ENCODE data around the gene LSS.

LSS gene

GRCh38 chr21:46228345-46229051 lies at the start of gene LSS:
TSS of gene LSS (minus strand) at chr21:46228774. CDS start at chr21:46228745, 29 bp downstream.
- in situ Hi-C loops (cut with HindIII; ENCODE audit: low sequenced_read_pairs), result no loop called here

DNA sequence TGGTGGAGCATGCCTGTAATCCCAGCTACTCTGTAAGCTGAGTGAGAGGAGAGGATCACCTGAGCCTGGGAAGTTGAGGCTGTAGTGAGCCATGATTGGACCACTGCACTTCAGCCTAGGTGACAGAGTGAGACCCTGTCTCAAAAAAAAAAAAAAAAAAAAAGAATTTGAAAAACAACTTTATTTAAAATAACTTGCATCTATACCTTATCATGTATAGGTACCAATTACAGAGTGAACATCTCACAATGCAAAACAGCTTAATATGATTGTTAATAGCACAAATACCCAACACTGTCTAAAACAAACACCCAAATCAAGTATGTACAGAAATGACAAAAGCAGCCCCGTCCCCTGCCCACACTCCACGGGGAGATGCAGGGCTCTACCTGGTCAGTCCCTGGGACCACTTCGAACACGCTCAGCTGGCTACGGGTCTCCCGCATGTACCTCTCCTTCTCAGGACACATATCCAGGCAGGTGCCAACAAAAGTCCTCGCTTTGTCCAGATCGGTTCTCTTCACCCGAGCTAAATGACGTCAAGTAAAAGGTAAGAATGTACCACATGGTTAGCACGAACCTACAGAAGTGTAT lies 46.3 kb upstream of the LSS start:
- in situ Hi-C loops (cut with HindIII; ENCODE audit: low sequenced_read_pairs), result no loop called here

DNA sequence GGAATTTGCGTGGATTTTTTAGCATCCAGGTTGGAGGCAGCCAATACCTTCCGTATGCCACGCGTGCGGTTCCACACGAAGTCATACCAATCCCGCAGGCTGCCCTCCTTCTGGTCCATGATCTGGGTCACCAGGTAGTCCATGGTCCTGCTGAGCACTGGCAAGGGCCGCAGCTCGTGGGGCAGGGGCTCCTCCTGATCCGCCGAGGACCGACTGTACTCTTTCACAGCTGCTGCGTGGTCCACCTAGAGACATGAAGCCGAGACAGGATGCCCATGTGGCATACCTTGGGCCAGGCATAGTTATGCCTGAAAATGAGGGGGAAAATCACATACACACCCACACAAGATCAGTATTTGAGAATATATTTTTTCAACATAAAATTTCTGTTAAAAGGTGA lies 44.8 kb upstream of the LSS start:
- in situ Hi-C loops (cut with HindIII; ENCODE audit: low sequenced_read_pairs), result no loop called here

GRCh38 chr21:46269466-46269865 lies 40.9 kb upstream of the LSS start:
- in situ Hi-C loops (cut with HindIII; ENCODE audit: low sequenced_read_pairs), result no loop called here

DNA sequence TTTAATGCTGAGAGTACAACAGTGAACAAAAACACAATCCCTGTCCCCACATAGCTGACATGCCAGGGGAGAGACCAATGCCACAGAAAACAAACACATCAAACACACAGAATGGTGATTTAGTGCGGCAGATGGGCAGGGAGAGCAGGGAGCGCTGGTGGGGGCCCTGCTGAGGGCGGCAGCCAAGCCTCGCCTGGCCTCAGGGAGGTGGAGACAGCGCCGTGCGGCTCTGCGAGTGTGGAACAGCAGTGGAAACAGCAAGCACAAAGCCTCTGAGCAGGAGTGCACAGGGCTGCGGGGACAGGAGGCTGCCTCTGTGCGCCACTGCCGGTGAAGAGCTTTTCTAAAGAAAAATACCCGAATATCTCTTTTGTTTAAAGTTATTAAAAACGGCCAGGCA lies 39.8 kb upstream of the LSS start:
- in situ Hi-C loops (cut with HindIII; ENCODE audit: low sequenced_read_pairs), result no loop called here

DNA sequence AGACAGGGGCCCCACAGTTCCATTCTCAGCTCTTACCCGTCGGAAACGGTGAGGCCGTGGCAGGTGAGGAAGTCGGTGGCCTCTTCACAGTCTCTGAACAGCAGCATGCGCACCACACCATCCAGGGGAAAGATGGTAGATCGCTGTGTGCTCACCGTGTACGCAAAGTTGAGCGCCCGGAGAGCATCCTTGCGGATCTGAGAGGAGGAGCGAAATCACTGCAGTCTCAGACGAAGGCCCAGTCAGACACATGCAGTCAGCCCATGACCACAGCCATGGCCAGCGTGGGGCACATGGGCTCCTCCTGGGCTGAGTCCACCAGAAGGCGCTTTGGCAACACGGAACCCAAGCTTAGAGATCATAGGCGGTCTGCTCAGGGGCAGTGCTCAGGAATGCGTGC lies 38.4 kb upstream of the LSS start:
- in situ Hi-C loops (cut with HindIII; ENCODE audit: low sequenced_read_pairs), result no loop called here

- in situ Hi-C loops (cut with HindIII; ENCODE audit: low sequenced_read_pairs), result no loop called here
Observed at GRCh38 chr21:46265736-46266525, 37.4 kb upstream of the LSS start.

- in situ Hi-C loops (cut with HindIII; ENCODE audit: low sequenced_read_pairs), result no loop called here
Observed at GRCh38 chr21:46264690-46265144, 36.1 kb upstream of the LSS start.

DNA sequence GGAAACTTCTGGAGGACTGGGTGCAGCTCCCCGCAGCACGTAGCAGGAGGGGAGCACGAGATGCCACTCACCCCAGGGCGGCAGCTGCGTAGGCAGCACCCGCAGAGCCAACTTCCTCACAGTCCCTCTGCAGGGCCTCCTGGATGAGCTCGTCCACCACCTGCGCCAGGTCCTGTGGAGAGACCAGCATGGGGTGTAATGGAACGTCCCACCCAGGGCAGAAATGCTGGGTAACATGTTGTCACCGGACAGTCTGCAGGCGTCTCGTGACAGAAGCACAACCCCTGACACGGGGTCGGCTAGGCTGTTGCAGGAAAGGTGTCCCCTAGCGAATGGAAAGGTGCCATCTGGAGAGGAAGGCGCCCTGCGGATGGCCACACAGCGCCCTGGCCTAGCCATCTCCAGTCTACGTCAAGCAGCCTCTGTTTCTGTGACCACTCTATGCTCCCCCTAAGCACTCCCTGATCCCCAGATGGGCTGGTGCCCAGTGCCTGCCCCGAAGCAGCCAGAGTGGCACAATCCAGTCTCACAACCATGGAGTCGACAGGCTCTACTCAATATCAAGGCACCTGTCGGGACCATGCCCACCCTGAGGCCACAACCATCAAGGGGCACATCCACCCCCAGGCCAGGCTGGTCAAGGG lies 35.6 kb upstream of the LSS start:
- in situ Hi-C loops (cut with HindIII; ENCODE audit: low sequenced_read_pairs), result no loop called here

- in situ Hi-C loops (cut with HindIII; ENCODE audit: low sequenced_read_pairs), result no loop called here
Observed at GRCh38 chr21:46256501-46256994, 28.0 kb upstream of the LSS start.

DNA sequence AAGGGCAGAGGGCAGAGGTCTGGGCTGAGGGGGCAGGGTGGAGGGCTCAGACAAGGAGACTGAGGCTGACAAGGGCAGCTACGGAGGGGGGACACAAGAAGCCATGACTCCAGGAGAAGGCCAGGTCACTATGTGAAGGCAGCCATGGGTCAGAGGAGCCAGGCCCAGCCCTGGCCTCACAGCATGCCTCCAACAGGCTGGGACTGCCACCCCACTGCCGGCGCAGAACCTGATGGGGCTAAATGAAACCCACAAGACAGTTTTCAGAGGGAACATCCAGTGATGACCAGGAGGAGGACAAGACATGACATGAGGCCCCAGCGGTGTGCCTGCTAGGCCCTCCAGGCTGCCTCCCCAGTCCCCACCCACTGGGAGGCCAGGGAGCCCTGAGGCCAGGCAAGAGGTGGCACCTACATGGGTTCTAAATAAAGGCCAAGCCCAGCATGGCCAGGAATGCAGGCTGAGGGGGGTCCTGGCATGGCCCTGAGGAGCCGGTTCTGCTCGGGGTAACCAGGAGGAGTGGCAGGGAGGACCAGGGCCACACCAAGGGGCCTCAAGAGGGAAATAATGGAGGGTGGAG lies 27.3 kb upstream of the LSS start:
- in situ Hi-C loops (cut with HindIII; ENCODE audit: low sequenced_read_pairs), result no loop called here

- in situ Hi-C loops (cut with HindIII; ENCODE audit: low sequenced_read_pairs), result no loop called here
Observed at GRCh38 chr21:46255166-46255565, 26.6 kb upstream of the LSS start.

- in situ Hi-C loops (cut with HindIII; ENCODE audit: low sequenced_read_pairs), result no loop called here
Observed at GRCh38 chr21:46254208-46254975, 25.8 kb upstream of the LSS start.

- in situ Hi-C loops (cut with HindIII; ENCODE audit: low sequenced_read_pairs), result no loop called here
Observed at GRCh38 chr21:46253610-46254124, 25.1 kb upstream of the LSS start.

DNA sequence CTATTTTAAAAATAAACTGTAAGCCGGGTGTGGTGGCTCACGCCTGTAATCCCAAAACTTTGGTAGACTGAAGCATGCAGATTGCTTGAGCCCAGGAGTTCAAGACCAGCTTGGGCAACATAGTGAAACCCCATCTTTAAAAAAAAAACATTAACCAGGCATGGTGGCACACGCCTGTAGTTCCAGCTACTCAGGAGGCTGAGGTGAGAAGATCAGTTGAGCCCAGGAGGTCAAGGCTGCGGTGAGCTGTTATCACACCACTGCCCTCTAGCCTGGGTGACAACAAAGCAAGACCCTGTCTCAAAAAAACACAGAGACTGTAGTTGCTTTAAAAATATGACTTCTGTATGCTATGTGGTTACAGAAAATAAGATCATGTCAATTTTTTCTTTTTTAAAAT lies 24.3 kb upstream of the LSS start:
- in situ Hi-C loops (cut with HindIII; ENCODE audit: low sequenced_read_pairs), result no loop called here

GRCh38 chr21:46250146-46250725 lies 21.7 kb upstream of the LSS start:
- in situ Hi-C loops (cut with HindIII; ENCODE audit: low sequenced_read_pairs), result no loop called here

GRCh38 chr21:46248827-46249226 lies 20.3 kb upstream of the LSS start:
- in situ Hi-C loops (cut with HindIII; ENCODE audit: low sequenced_read_pairs), result no loop called here

DNA sequence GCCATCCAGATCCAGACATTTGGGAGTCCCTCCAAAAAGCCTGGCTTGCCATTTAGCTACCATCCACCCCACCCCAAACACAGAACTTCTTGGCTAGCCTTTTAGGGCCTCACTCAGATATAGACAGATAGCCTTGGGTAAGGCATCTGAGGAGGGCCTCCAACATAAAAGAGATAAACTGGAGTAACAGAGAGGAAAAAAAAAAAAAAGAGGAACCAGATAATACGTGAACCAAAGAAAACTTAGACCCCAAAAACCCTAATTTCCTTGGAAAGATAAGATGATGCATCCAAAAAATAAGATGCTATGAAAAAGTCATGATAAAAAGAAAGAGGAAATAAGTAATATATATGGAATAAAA lies 19.8 kb upstream of the LSS start:
- in situ Hi-C loops (cut with HindIII; ENCODE audit: low sequenced_read_pairs), result no loop called here

DNA sequence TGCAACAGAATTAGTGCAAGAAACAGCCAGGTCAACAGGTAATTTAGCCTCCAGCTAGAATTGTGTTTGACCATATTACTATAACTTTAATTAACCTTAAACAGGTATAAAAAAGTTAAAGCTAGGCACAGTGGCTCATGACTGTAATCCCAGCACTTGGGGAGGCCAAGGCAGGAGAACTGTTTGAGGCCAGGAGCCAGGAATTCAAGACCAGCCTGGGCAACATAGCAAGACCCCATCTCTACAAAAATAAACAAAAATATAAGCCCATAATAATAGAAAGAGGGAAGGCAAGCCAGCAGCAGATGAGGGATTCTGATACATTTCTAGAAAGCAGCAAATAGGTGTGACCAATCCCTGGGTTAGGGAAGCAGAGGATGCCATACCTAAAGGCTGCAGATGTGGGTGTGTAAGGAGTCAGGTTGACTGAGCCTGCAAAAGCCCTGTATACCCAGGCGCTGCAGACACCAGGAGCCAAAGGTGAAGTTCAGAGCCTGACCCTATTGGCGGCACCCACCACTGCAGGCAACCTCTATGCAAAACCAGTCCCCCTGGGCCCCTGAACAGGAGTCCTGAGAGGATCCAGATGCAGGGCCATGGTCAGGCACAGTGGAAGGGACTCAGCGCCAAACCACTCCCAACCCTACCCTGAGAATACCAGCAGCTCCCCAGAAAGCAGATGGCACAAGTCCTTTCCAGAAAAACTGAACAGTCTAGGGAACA lies 19.3 kb upstream of the LSS start:
- in situ Hi-C loops (cut with HindIII; ENCODE audit: low sequenced_read_pairs), result no loop called here

All from DLD1 (cell line).